ENCODE results near the gene OSBPL10.

Gene OSBPL10

DNA sequence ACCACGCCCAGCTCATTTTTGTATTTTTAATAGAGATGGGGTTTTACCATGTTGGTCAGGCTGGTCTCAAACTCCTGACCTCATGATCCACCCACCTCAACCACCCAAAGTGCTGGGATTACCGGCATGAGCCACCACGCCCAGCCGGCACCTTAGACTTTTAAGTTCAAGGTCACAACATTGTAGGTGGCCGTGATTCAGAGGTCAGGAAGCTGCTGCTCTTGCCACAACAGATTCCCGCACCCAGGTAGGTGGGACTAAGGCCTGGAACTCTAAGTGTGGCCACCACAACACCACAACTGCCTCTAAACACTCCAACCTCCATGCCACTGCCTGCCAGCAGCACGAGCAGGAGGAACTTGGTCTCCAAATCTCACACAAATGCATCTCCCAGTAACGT, 251.5 kb downstream of the OSBPL10 start:
- no peak for DNase-seq

GRCh38 chr3:31729082-31729481, 252.0 kb downstream of the OSBPL10 start:
- no peak for DNase-seq

- DNase-seq = no peak
Measured at GRCh38 chr3:31728403-31728802, 252.7 kb downstream of the OSBPL10 start.

GRCh38 chr3:31725976-31726375, 255.1 kb downstream of the OSBPL10 start:
- DNase-seq = no peak

GRCh38 chr3:31725568-31725967, 255.5 kb downstream of the OSBPL10 start:
- no peak for DNase-seq

- no peak for DNase-seq
Measured at GRCh38 chr3:31724651-31725050, 256.4 kb downstream of the OSBPL10 start.

DNA sequence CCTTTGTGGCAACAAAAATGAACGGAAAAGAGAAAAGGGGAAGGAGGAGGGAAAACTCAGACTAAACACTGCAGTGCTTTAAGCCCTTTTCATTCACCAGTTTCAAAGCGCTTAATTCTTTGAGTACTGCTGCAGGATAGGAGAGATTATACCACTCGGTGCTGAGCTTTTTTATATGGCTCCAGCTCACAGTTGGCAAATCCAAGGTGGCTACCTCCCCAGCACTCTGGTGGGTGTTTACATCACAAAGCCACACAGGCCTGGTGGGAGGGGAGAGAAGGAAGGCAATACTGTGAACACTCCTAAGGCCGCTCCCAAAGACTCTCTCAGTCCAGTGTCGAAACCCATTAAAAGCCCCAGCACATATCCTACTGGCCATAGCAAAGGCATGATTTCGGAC, 256.9 kb downstream of the OSBPL10 start:
- no peak for DNase-seq

DNA sequence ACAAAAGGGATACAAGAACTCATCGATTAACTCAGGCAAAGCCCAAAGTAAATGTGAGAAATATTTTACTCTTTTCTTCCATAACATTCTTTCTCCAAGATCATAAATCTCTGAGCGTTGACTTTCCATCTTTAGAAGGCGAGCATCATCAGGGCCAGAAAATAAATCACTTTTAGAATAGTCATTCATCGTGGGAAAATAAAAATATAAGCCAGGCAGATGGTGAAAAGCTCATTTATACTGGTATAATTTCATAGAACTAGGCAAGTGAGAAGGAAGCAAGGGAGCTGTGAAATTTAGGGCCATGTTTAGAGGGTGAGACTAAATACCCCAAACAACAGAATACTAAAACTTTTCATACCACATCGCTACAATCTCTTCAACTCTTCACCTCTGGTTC, 257.4 kb downstream of the OSBPL10 start:
- no peak for DNase-seq

GRCh38 chr3:31721676-31722075, 259.4 kb downstream of the OSBPL10 start:
- DNase-seq = no peak

DNA sequence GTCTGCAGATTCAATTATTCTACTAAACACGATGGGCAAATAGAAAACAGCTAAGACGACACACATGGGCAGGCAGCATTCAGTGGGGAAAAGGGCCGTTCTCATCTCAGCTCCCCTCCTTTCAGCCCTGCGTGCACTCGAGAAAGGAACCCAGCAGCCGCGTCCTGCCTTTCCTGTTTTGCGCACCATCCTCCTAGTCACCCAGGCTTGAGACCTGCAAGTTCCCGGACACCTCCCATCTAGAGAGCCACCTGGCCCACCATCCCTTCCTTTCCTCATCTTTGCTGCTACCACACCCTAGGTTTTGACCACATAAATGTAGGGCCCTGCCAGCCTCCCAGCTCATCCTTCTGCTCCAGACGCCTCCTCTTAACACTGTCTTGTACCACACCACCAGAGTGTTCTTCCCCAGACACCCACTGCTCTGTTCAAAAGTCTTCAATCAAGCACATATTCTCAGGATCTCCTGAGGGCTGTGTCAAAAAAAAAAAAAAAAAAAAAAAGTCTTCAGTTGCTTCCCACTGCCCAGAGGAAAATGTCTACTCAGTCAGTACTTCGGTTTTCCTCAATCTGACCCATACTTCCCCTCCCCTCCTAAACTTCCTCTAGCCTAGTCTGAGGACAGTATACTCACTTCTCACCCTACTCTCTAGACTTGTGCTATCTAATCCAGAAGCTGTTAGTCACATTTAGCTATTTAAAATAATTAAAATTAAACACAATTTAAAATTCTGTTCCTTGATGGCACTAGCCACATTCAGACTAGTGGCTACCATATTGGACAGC, 266.4 kb downstream of the OSBPL10 start:
- DNase-seq = no peak

DNA sequence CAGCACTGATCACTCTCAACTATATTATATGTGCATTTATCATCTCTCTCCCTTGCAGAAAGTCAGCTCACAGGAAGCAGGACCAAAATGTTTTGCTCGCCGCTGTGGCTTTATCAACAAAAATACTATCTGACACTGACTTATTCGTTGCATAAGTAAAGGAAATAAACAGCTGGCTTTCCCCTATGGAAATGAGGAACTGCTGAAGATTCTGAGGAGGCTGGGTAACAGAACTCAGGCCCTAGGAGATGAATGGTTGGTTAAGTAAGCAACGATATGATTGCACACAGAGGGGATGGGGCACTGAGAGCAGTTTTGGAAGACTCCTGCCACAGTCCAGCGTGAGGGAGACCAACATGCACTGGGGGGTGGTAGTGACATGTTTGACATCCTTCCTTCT, 267.2 kb downstream of the OSBPL10 start:
- no peak for DNase-seq

DNA sequence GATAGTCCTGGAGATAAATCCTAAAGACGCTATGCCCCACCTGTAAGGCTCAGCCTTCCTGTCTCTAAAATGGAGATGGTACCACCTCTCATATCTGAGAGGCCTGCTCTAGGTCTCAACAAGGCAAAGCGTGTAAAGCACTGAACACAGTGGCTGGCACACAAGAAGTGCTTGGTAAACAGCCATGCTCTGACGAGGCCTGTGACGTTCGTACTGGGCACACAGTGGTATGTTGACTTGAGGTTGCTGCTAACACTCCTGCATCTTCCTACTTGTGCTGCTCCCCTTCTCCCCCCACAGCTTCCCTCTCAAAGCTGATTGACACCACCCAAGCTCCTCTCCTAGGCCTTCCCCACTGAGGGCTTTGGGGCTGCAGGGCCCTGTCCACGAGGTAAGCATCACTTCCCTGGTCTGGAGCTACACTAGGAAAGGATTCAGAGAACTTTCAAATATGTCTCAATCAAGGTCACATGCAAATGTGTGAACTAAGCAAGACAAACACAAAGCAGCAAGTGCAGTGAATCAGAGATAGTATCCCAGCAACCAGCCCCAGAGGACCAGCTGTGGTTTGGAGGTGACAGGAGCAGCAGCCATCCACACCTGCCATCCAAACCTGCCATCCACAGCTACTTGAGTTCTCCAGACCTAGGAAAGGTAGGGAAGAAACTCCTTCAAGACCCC, 270.8 kb downstream of the OSBPL10 start:
- no peak for DNase-seq

GRCh38 chr3:31709526-31709925, 271.5 kb downstream of the OSBPL10 start:
- DNase-seq = no peak

DNA sequence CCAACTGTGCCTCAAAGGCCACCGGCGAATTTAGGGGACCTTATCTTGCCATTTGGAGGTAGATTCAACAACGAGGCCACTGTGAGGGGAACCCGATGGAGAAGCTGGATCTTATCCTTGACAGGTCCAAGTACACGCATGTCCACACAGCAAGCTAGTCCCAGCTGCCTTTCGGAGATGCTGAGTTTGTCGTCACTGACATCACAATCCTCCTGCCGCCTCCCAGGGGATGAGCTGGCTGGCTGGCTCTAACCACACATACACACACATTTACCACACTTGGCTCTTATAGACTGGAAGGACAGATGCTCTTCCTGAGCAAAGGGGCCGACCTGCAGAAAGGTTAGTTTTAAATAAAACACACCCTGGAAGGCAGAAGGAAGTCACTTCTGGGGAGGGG, 272.1 kb downstream of the OSBPL10 start:
- DNase-seq = no peak

DNA sequence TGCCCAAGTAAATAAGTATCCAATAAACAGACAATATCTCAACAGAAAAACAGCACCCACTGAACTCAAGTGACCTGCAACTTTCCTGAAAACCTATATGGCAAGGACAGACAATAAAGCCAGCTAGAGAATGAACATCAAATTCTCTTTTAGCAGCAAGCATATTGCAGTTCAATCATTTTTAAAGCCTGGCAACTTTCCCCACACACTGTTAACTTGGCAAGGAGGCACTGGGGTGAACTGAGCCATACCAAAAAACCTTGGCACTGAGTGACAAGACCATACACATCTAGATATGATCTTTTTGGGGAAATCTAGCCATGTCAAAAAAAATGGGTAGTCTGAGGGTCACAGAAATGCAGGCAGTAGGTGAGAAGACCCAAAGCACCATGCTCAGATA, 273.8 kb downstream of the OSBPL10 start:
- DNase-seq = no peak

DNA sequence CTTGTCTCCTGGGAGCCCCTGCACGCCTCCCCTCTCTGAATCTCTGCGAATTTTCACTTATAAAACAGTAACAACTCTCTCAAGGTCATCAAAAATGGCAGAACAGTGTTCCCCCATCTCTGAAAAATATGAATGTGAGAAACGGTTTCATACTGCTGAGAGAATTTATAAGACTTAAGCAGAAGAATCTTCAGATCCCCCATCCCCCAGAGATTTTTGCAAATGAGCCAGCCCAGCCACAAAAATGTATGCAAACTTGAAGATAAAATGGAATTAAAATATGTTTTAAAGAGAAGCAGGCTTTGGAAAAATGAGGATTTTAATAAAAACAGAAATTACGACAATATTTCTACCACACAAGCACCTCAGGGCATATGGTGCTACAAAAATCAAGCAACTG, 275.3 kb downstream of the OSBPL10 start:
- no peak for DNase-seq

DNA sequence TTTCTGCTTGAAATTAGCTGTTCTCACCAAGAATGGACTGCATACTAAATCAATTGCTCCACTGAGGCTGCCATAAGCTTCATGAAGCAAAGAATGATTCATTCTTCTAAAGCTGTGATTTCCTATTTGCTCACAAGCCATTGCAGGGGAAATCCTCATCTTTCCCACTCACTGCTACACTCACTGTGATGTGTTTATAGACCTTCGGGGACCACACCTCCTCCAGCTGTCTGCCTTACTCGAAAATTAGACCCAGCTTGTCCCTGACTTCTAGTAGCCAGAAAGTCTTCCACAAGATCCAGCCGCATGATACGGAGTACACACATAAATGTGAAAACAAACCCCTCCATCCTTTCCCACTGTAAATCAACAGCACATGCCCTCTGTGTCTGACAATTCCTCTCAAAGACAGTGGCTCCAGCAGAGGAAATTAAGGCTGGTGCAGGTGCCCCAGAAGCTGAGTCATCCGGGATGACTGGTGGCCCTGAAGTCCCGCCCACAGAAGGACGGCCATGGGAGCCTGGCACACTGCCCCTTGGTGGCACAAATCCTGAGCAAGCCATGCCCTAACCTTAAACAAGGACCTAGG, 276.4 kb downstream of the OSBPL10 start:
- DNase-seq = no peak

GRCh38 chr3:31704156-31704555, 276.9 kb downstream of the OSBPL10 start:
- DNase-seq = no peak

DNA sequence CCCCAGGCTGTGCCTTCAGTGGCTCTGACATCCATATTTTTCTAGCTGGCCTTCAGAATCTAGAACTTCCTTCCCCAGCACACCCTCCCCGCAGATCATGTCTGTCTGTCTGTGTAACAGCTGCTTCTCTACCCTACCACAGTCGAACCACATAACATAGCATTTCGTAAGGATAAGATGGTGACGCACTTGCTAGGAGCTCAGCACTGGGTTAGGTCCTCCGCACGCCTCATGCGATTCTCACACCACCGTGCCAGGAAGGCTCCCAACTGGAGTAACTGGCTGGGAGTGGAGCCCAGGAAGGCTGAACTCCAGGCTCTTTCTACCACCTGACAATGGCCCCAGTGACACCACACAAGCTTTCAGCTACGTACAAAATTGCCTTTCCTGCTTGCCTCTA, 279.8 kb downstream of the OSBPL10 start:
- DNase-seq = no peak

DNA sequence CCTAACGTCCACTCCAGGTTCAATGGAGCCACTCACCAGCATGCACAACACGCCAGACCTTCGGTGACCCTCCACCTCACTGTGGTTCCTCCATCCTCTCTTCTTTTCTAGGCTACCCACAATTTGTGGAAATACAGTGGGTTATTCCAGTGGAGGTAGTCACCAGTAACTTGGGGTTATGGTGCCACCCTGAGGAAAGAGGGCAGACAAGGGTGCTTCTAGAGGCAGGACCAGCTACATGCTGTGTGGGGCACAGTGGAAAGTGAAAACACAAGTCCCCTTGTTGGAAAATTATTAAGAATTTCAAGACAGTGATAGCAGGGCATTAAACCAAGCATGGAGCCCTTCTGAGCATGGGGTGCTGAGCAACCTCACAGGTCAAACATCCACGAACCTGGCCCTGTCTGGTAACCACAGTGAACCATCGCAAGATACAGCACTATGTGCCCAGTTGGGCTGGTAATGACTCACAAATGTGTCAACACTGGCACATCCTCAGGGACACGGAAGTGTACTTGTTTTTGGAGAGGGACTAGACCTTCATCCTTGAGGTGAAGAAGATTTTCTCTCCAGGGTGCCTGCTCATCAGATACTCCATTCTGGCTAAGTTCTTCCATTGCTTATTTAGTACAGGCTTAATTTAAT, 281.6 kb downstream of the OSBPL10 start:
- no peak for DNase-seq

DNA sequence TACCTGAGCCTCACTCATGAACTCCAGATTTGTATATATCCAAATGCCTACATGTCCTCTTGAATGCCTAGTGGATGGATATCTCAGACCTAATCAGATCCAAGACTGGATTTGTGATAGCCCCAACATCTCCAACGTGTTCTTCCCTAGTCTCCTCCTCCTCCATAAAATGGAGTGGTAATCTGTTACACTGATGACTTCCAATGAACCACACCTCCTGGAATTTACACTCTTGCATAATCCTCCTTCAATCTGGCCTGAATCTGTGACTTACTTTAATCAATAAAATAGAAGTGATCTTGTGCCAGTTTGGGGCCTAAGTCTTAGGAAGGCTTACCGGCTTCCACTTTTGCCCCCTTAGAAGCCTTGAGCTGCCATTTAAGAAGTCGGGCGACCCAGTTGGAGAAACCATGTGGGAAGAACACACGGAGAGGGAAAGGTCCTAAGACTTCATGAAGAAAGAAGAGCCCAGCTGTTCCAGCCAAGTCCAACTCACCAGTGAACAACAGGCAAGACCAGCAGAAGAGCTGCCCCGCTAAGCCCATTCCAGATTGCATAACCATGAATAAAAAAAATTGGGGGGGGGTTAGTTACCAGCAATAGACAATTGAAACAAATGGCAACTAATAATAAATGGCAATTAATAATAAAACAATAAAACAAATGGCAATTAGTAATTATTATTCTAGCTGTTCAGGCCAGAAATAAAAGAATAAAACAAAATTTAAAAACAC, 284.1 kb downstream of the OSBPL10 start:
- no peak for DNase-seq

DNA sequence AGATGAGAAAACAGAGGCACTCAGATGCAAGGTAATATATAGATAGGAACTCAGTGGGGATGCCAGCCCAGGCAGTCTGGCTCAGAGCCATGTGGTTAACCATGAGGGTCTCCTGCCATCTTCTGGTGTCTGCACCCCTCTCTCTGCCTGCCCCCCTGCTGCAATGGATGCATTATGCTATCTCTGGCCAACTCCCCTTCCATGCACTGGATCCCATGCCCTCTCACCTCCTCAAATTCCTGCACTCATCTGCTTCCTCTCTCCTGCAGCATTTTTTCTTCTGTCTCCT, 285.1 kb downstream of the OSBPL10 start:
- DNase-seq = no peak

GRCh38 chr3:31695280-31696008, 285.6 kb downstream of the OSBPL10 start:
- DNase-seq = peak; percentile 20 to 26

Measured in activated CD4-positive, alpha-beta T cell treated with anti-CD3 and anti-CD28 coated beads, Interleukin-2, amount 50 U/mL, for 4 hours (primary cell).